Right lobe of liver (tissue), 6 donors: ENCODE measurements around the gene TBRG4. TPM values are rescaled to one million over a fixed set of nuclear protein-coding genes. Genes with fewer than 3 reads are reported as not detected.

Source experiments
- ATAC-seq, 4 donors: fragments of 200-7000 bp; cut with Tn5 transposase; one replicate each; pipeline ENCODE4 v1.9.1; 2020; ENCODE audit warnings: mild to moderate bottlenecking in 4 of 4, moderate library complexity in 4 of 4
- DNase-seq, 3 donors: peaks; one replicate each; pipeline ENCODE4 v3.0.0-alpha.2; 2020
- H3K27ac ChIP-seq, 3 donors: fragments of 200-600 bp; one replicate each; pipeline ENCODE4 v1.8.0; 2022
- H3K27me3 ChIP-seq, 2 donors: fragments of 200-600 bp; one replicate each; pipeline ENCODE4 v1.8.0; 2022
- H3K36me3 ChIP-seq, 4 donors: fragments of 200-600 bp; sonication (generic) in 1 of 4; one replicate each; pipeline versions ENCODE4 v1.5.1 to v1.8.0; 2017 to 2022; ENCODE audit warnings: control low read depth in 1 of 4
- H3K4me1 ChIP-seq, 4 donors: fragments of 200-600 bp; sonication (generic) in 1 of 4; one replicate each; pipeline versions ENCODE4 v1.5.1 to v1.8.0; 2017 to 2022; ENCODE audit warnings: control low read depth in 1 of 4
- H3K4me3 ChIP-seq, 3 donors: fragments of 200-600 bp; one replicate each; pipeline ENCODE4 v1.8.0; 2022
- H3K9me3 ChIP-seq, 4 donors: fragments of 200-600 bp; sonication (generic) in 1 of 4; one replicate each; pipeline versions ENCODE4 v1.5.1 to v1.8.0; 2017 to 2022; ENCODE audit warnings: control low read depth in 1 of 4
- POLR2A ChIP-seq: fragments of 450-650 bp; IDR thresholded peaks from one replicate; pipeline ENCODE4 v1.6.1; 2017; ENCODE audit warnings: antibody characterized with exemption, mild to moderate bottlenecking
- WGBS: methylation state at CpG from one replicate; pipeline ENCODE4 v1.1.6; 2018; ENCODE audit warnings: low coverage, low lambda C conversion rate; ENCODE audit not compliant: insufficient coverage; ENCODE audit errors: missing lambda C conversion rate; 5-methylcytosine and 5-hydroxymethylcytosine counted together
- intact Hi-C, 2 donors: fragments of 100-400 bp; cut with DNase I; formaldehyde crosslinking; loops; one replicate each; pipeline versions ENCODE4 v1.11.2 to v1.14.1; 2022
- total RNA-seq, 6 experiments: library from RNA; depleted of rRNA in 2 of 6; stranded (reverse); fragments of >200 nt in 2 of 6; fragmentation: NEBNext Ultra II Directional in 3 of 6; extraction: Animal tissue kit (Norgen Biotek cat#: 25700) in 3 of 6; gene quantifications; one replicate each; pipeline versions ENCODE4 v1.1.0 to v1.2.4, GENCODE V29; 2016 to 2023
- TF ChIP-seq, protein P1 (sequence below), 4 donors: fragments of 200-600 bp in 3 of 4; fragments of 450-650 bp in 1 of 4; IDR thresholded peaks; one replicate each; pipeline versions ENCODE4 v1.5.1 to v1.8.0; 2016 to 2022; ENCODE audit warnings: antibody characterized with exemption in 4 of 4, mild to moderate bottlenecking in 2 of 4
- donor health status: DM: no; HTN: yes; CAD: no.
- donor health status: DM: no; HTN: no; CAD: no.
- donor health status: DM: no; HTN: no; CAD: no.
- donor health status: DM: no; HTN: yes; CAD: no.
- donor health status: DM: no; HTN: yes; CAD: no.

TBRG4 gene
- total RNA-seq, 6 experiments from 2014 or later = 33.0 to 57.1 (median 41.7) TPM

DNA sequence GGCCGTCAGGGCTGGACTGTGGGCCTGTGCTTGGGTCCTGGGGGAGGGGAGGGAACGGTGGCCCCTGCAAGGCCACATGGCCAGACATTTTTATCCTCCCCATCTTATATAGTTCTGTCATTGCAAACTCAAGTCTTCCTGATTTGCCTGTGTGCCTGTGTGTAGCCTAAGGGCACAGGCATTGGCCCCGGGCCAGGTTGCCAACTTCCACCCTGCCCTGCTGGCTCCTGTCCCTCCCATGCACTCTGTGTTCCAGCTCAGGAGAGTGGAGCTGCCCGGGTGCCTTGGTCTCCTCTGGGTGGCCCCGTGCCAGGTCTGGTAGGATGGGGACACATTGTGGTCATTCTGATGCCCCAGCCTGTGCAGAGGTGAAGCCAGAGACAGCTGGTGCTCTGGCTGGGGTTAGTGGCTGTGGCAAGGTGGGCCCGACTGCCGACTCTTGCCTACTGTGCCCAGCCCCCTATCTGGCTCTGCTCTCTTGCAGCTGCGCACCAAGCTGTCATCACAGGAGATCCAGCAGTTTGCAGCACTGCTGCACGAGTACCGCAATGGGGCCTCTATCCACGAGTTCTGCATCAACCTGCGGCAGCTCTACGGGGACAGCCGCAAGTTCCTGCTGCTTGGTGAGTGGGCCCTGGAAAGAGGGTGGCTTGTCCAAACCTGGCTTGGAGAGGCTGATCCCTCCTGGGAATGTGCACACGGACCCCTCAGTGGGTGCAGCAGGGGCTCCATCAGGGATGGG is 37.5 kb downstream of the TBRG4 start:
- no peak overlapping the region for H3K4me3 ChIP-seq
- ATAC-seq (peak in 2 of 4 donors; percentile 11 to 25), DNase-seq (no peak)
- no peaks in the 10 kb centered on the region for H3K9me3 ChIP-seq
- no peaks in the 10 kb centered on the region for H3K4me1 ChIP-seq
- H3K27me3 ChIP-seq = no peaks in the 10 kb centered on the region
- peaks cover 0 to 73% (median 20%) of the 10 kb centered on the region in 4 donors for H3K36me3 ChIP-seq
- no CpG with 5 or more reads among the region's 15 CpGs for WGBS
- H3K27ac ChIP-seq = no peak overlapping the region
- TF ChIP-seq, protein P1, sequence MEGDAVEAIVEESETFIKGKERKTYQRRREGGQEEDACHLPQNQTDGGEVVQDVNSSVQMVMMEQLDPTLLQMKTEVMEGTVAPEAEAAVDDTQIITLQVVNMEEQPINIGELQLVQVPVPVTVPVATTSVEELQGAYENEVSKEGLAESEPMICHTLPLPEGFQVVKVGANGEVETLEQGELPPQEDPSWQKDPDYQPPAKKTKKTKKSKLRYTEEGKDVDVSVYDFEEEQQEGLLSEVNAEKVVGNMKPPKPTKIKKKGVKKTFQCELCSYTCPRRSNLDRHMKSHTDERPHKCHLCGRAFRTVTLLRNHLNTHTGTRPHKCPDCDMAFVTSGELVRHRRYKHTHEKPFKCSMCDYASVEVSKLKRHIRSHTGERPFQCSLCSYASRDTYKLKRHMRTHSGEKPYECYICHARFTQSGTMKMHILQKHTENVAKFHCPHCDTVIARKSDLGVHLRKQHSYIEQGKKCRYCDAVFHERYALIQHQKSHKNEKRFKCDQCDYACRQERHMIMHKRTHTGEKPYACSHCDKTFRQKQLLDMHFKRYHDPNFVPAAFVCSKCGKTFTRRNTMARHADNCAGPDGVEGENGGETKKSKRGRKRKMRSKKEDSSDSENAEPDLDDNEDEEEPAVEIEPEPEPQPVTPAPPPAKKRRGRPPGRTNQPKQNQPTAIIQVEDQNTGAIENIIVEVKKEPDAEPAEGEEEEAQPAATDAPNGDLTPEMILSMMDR (IDR thresholded peaks at IDR 0.05) = no peak
- TF ChIP-seq POLR2A = no peak
- intact Hi-C loops = no loop called here

DNA sequence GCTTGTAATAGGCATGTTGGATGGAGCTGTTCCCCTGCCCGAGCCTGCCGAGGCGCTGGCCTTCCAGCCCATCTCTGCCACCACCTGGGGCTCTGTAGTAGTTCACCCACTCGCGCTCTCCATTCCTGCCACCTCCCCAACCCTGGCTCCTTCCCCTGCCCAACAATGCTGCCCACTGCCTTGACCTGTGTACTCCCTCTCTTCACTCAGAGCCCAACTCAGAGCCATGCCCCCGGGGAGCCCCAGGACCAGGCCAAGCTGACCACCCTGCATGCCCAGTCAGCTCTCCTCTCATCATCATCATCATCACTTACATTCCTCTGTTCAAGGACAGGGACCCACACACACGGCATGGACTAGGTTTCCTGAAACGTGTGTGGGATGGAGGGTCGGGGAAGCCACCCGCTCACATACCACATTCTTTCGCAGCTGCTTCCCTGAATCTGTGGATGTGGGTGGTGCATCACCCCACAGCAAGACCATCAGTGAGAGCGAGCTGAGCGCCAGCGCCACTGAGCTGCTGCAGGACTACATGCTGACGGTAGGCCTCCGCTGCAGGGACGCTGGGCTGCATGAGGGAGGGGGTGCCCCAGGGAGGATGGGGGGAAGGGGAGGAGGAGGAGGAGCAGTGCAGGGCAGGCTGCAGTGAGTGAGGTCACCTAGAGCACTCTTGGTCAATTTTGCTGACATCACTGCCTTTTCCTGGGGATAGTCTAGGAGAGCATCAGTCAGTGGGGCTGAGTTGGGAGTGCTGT is 38.3 kb downstream of the TBRG4 start:
- intact Hi-C loops = no loop called here
- 82% methylated on average over 7 of the region's 17 CpGs for WGBS
- ATAC-seq (no peak), DNase-seq (no peak)
- H3K27ac ChIP-seq = no peak overlapping the region
- peaks cover 0 to 81% (median 20%) of the 10 kb centered on the region in 4 donors for H3K36me3 ChIP-seq
- TF ChIP-seq POLR2A = no peak
- TF ChIP-seq, protein P1 (IDR thresholded peaks at IDR 0.05) = no peak
- H3K27me3 ChIP-seq = no peaks in the 10 kb centered on the region
- H3K4me1 ChIP-seq = no peaks in the 10 kb centered on the region
- H3K4me3 ChIP-seq = no peak overlapping the region
- H3K9me3 ChIP-seq = no peaks in the 10 kb centered on the region

GRCh38 chr7:45072131-45073030 is 39.1 kb downstream of the TBRG4 start:
- Histone ChIP-seq H3K27ac (no peak overlapping the region), H3K4me3 (no peak overlapping the region), H3K27me3 (no peaks in the 10 kb centered on the region), H3K36me3 (peaks cover 0 to 89% (median 20%) of the 10 kb centered on the region in 4 donors), H3K4me1 (no peaks in the 10 kb centered on the region), H3K9me3 (no peaks in the 10 kb centered on the region)
- WGBS = 72% methylated on average over 3 of the region's 13 CpGs
- DNase-seq = no peak
- peak in 2 of 4 donors; percentile 16 to 29 for ATAC-seq
- TF ChIP-seq, protein P1 (IDR thresholded peaks at IDR 0.05) = no peak
- TF ChIP-seq POLR2A = no peak
- intact Hi-C loops = no loop called here

- no peaks in the 10 kb centered on the region for H3K4me1 ChIP-seq
- 56% methylated on average over 2 of the region's 3 CpGs for WGBS
- DNase-seq (no peak), ATAC-seq (no peak)
- H3K36me3 ChIP-seq = peaks cover 0 to 83% (median 20%) of the 10 kb centered on the region in 4 donors
- H3K27ac ChIP-seq = no peak overlapping the region
- TF ChIP-seq, protein P1 (IDR thresholded peaks at IDR 0.05) = no peak
- TF ChIP-seq POLR2A = no peak
- no peak overlapping the region for H3K4me3 ChIP-seq
- intact Hi-C loops = no loop called here
- no peaks in the 10 kb centered on the region for H3K27me3 ChIP-seq
- H3K9me3 ChIP-seq = no peaks in the 10 kb centered on the region
Observed at GRCh38 chr7:45071528-45071927, 40.0 kb downstream of the TBRG4 start.
